ENCODE data around the gene DNAH17.
A peak's percentile ranks its signal among the peaks of the same experiment; 100 is the strongest.

DNAH17 gene

DNA sequence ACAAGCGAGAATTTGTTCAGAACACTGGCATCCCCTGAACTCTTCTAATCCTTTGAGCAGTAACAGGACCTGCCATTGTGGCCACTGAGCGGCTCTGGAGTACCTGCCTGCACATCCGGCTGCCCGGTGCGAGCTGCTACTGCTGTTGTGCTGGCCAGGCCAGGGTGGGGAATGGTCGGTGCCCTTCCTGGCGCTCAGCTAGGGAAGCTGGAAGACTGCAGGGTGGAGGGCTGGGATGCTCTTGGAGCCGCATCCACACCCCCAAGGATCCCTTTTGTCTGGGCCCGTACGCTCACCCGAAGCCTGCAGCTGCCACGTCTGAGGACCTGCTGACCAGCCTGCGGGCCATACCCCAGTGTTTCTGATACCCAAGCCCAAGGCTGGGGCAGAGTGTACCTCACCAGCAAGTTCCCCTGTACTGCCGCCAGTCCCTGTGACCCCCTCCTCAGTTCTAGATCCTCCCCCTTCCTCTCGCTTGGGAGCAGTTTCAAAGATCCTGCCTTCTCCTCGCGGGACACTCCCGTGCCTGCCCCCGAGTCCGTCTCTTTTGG is 149.1 kb downstream of the DNAH17 start:
- no peak for DNase-seq

DNA sequence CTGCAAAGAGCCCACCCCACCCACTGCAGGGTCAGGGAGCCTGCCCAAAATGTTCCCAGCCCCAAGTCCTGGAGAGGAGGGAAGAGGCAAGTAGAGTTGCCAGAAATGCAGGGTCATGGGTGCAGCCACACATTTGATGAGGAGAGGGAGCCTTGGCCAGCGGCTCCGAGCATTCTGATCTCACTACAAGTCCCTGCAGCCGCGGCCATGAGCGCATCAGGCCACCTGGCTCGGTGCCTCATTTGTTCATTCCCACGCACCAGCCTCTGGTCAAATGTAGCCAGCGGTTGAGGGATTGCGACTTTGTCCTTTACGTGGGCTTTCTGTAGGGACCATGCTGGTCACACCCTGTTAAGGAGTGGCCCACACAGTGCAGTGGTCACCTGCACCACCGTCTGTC is 150.1 kb downstream of the DNAH17 start:
- DNase-seq = no peak

DNA sequence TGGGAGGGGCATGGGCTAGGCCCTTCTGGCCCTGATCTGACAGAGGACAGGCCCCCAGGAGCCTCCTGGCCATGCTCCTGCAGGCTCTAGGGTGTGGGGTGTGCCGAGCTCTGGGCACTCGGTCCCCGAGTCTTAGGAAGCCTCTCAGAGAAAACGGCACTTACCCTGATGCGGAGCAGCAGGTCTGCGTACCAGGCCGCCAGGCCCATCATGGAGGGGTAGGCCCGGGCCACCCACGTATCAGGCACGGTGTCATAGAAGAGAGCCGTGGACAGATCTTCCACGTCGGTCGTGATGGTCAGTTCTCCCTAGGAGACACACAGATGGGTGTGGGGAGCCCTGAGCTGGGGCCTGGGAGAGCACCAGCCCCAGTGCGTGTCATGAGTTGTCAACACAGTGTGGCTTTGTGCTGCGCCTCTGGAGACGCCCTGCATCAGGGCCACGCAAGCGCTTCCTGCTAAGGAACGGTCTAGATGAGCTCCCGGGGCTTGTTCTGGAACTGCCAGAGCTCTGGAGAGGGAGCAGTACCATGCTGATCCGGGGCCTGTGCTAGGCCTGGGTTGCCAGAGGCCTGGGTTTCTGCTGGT is 150.8 kb downstream of the DNAH17 start:
- no peak for DNase-seq

DNA sequence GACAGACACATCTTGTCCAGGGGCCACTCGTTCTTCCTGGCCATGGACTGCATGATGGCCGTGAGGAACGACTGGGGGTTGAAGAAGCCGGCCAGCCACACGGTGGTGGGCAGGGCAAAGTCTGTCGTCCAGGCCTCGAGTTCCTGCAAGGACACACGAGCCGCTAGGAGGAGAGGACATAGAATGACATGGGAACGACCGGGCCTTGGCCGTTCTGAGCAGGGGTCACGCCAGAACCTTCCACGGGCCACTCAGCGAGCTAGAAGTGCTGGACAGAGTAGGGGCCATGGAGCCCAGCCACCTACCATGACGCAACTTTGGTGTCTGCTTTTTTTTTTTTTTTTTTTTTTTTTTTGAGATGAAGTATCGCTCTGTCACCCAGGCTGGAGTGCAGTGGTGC is 151.8 kb downstream of the DNAH17 start:
- no peak for DNase-seq

DNA sequence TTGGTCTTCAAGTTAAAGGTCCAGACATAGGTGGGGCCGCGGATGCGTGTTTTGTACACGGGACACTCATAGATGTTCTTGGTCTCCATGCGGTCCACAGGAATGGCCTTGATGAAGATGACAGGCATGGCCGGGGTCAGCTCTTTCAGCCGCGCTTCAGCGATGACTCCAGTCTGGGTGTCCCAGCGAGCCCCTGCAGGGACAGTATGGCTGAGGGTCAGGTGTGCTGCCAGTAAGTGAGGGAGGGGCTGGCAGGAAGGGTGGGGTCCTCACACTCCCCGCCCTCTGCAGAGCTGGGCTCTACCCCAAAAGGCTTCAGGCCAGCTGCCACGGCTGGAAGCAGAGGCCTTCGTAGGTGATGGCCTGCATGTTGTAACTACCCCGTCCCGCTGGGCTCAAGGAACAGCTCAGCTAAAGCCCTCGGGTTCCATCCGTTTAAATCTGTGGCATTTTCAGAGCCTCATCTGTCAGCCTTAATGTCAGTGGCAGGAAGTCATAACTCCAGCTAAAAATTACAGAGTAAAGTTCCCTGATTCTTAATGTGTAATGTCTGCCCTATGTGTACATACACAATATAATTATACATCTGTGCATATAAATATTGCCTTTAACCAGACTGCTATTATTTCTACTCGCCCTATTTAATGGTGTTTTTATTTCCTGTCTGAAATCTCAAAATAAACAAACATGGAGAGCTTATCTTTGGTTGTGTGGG is 153.1 kb downstream of the DNAH17 start:
- DNase-seq = no peak

DNA sequence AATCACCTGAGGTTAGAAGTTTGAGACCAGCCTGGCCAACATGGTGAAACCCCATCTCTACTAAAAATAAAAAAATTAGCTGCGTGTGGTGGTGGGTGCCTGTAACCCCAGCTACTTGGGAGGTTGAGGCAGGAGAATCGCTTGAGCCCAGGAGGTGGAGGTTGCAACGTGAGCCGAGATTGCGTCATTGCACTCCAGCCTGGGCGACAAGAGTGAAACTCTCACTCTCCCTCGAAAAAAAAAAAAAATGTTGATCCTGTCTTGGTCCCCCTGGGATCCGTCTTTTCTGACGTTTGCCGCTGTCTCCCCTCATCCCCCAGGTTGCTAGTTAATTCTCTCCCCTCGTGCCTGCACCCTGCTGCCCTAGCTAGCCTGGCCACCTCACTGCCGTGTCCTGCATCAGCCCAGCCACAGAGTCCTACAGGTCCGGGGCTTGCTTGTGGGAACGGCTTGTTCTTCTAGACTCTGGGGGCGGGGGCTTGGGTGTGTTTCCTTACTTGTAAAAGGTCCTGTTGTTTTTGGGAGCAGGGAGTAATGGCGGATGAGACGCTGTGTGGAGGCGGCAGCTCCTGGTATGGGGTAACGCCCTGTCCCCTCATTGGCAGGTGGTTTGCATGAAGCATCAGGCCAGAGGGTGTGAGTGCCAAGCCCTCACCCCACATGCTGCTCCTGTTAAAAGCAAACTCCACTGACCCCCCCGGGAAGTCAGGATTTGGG is 154.2 kb downstream of the DNAH17 start:
- DNase-seq = no peak

DNA sequence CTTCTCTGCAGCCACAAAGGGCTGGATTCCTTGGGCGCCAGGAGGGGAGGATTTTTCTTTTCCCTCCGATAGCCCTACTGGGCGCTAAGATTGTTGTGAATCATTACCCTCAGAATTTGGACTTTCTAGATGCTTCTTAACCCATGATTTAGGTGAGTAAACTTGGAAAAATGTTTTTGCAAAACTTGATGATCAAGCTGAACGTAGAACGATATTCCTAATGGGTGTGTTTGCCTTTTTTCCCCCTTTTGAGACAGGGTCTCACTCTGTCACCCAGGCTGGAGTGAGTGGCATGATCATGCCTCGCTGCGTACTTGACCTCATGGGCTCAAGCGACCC is 155.0 kb downstream of the DNAH17 start:
- DNase-seq = no peak

DNA sequence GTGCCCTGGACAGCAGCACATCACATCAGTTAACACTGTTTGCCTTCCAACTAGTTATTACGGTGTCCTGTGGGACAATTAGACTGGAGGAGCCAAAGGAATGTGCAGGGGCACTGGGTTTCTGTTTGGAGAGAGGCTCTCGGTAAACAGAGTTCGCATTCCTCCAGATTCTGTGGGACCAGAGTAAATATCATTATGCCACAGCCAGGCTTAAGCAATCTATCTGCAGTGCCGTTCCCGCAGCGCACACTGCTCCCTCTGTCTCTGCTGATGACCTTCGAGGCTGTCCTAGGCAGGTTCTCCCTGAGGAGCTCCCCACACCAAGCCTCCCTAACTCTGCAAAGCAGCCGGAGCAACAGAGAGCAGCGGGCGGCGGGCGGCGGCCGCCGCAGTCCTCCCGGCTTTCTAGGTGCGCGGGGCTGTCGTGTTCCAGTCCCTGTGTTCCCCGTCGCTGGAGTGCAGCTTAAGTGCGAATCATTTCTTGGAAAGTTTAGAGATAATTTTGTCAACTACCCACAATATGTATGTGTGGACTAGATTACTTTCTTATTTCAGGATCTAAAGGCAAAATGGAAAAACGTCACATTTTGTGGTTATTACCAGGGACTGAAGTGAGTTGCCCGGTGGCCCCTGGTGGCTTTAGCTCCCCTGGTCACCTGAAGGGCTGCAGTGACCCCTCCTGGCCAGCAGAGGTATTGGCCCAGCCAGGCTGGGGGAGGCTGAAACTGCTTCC is 155.5 kb downstream of the DNAH17 start:
- peak; percentile 66 to 67 for DNase-seq

DNA sequence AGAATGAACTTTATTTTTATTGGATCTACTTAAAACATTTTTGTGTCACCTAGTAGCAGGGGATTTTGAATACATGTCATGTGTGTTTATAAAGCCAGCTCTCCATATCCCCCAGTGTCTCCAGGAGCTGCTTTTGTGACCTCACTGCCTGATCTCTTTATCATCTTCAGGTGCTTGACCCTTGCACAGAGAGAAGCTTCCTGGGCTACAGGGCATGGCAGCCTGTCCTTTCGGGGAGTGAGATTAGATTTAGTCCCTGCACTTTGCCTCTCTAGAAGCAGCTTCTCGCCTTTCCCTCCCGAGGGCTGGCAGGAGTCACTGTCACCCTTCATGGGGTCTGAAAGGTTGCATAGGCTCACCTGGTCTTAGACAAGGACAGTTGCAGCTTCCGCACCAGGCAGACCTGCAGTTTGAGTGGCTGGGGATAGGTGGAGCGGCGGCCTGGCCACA is 156.1 kb downstream of the DNAH17 start:
- no peak for DNase-seq

DNA sequence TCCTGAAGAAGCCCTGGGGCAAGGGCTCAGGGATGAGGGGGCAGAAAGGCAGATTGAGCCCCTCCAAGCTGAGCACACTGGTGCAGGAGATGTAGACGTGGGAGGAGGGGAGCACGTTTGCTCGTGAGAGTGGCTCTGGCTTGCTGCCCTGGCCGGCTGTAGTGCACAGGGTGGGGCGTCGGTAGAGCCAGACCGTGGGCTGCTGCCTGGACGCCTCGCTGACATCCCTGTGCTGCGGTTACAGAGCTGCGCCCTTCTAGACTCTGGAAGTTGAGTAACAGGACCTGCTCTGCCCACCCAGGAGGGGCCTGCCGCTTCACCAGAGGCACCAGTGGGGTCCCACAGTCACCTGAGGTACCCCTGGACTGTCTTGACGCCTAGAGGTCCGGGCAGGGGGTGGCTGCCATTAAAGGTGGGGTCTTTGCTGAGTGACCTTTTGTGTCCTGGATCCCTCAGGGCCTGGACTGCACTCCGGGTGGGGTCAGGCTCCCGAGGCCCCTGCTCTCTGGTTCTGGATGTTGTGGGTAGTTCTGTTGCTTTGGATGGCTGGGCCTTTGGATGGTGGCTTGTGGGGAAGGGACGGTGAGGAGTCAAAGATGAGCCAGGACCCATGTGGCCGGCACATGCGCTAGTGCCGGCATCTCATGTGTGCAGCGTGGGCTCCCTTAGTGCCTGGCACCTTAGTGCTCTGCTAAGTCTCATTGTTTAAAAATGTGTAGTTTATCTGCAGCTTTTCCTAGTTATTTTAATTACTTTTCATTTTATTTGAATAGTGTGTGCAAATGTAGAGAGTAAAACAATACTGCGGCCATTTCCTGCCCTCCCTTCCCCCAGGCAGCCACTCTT is 157.0 kb downstream of the DNAH17 start:
- no peak for DNase-seq

DNA sequence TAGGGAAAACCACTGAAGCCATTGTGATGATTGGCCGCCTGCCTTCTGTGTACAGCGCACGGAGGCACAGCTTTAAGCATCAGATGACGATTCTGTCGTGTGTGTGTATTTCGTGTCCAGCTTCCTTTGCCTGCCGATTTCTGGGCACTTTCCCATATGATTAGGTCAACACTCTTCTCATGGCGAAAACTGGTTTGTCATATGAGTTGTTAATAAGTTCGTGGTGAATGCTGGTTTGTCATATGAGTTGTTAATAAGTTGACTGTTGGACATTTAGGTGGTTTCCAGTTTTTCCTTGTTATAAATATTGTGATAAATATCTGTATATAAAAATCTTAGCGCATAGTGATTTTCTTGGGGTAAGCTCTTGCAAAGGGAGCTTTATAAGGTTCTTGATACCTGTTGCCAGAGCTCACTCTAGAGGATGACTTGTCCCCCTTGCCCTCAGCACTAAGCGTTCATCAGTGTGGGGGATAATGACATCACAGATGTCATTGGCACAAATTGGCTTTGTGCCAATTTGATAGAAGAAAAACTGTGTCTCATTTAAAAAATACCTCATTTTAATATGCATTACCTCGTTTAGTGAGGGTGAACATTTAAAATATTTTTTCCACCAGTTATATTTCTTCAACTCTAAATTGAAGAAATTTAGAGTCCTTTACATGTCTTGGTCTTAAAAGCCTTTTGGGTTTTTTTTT is 158.7 kb downstream of the DNAH17 start:
- DNase-seq = no peak

DNA sequence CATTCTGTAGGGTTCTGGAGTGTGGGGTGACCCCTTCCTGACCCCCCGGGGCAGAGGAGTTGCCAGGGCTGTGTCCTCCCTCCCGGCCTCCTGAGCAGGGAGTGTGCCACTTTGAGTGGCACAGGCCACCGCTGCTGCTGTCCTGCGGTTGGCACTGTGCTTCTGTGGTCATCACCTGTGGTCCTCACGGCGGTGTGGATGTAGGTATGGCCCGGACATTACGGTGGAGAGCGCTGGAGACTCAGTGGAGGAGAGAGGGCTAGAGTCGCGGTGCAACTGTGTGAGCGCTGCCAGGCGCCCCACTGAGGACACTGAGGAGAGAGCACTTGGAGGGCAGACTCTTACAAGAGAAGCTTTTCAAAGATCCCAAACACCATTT is 159.7 kb downstream of the DNAH17 start:
- no peak for DNase-seq

DNA sequence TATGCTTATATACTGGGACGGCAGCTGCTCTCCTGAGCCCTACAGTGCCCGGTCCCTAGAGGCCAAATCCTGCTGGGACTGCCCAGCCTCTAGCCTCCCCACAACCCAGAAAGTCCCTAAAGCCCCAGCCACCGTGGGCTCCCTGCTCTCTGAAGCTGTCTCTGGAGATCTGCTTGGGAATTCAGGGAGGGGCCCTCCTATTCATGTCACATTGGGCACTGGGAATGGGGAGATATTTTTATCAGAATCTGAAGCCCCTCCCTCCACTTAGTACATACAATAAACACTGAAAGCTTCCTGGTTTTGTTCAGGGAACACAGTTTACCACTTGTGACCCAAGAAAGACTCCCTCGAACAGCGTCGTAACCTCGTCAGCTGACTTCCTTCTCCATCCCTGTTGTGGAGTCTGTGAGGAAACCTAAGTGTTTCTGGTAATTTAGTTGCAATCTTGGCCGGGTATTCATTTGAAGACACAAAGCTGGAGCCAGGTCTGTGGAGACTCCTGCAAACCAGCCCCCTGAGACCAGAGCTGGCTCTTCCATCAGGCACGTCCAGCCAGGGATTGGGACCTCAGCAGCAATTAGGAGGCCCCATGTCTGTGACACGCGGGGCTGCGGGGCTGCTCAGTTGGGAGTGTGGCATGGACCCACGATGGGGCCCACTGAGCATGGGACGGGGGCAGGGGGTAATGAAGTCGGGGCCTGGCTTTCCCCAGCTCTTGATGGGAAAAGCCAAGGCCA is 160.2 kb downstream of the DNAH17 start:
- DNase-seq = peak; percentile 73 to 82

DNA sequence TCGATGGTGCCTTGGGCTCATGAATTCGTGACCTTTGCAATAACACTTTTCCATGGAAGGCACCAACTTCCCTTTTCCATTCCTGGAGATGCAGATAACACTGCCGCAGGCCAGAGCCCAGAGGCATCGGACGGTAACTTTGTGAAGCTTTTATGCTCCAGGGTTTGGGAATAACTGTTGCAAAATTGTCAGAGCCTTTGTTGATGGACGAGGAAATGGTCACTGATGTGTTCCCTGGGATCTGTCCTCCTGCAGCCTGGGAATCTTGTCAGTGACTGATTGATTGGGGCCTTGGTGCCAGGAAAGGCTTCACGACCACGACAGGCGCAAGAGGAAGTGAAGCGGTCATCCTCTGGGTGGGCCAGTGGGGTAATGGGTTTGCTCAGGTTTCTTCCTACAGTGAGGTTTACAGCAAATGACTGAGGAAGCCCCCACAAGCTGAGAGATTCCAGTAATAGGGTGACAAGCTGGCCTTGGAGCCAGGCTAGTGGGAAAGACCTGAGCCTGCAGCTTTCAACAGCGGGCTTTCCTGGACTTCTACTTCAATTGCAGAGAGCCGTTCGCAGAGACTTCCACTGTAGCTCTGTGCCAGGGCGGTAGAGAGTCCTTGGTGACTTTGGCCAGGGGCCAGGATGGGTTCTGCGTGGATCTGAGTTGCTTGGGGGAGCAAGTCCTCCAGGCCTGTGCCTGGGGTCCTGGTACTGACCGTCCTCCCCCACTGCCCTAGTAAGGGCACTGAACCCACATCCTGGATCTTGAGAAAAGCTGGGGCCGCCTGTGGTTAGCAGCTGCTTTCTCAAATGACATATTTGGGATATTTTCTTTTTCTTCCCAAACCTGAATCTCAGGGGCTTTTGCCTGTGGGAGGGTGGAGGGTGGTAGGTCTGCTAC is 161.1 kb downstream of the DNAH17 start:
- DNase-seq = no peak

DNA sequence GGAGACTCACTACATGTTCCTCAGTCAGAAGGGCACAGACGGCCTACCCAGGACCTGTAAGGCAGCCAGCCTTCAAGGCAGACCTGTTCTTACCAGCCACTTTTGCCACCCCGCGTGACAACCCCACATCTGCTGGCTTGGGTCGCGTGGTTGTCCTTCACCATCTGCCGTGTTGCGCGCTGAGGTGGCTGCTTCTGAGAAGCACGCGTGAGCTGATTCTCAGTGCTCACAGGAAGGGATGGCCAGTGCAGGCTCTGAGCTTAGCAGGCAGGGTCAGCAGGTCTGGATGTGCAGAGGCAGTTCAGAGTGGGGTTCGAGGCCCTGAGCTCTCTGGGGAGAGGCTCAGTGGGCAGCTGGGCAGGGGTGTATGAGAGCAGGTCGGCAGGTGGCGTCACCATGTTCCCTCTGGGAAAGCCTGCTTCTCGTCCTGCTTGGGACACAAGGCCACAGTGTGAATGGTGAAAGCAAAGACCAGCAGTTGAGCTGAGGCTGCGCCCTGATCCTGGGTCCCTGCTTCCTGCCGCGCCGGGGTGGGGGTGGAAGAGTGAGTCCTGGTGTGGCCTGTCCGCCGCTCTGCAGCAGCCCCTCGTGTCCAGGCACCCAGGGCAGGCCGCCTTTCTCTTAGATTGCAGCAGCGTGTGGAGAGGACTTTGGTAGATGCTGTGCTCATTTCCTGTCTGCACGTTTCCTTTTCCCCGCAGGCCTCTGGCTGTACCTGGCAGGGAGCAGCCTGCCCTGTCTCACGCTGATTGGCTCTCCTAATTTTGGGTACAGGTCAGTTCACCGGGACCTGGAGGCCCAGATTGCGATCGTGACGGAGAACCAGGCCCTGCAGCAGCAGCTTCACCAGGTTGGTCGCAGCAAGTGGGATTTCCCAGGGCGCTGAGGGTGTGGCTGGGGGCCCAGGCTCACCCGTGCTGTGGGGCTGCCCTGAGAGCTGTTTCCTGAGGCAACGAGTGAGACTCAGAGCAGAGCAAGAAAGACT is 162.7 kb downstream of the DNAH17 start:
- no peak for DNase-seq

DNA sequence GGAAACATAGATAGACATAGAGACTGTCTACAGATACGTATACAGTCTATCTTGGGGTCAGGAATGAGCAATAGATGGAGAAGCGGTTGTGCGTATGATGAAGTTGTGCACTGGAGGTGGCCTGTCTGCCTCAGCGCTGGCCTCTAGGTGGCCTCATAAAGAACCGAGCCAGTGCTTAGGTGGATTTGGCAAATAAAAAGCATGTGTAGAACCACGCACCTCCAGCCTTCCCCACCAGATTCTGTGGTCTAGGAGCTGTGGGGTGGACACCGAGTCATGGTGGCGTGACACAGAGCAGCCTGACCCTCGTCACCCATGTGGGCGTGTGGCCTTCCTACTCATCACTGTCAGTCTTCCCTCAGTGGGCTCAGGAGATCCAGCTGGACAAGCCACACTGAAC is 164.8 kb downstream of the DNAH17 start:
- DNase-seq = peak in 1 of 2 experiments; percentile 9

DNA sequence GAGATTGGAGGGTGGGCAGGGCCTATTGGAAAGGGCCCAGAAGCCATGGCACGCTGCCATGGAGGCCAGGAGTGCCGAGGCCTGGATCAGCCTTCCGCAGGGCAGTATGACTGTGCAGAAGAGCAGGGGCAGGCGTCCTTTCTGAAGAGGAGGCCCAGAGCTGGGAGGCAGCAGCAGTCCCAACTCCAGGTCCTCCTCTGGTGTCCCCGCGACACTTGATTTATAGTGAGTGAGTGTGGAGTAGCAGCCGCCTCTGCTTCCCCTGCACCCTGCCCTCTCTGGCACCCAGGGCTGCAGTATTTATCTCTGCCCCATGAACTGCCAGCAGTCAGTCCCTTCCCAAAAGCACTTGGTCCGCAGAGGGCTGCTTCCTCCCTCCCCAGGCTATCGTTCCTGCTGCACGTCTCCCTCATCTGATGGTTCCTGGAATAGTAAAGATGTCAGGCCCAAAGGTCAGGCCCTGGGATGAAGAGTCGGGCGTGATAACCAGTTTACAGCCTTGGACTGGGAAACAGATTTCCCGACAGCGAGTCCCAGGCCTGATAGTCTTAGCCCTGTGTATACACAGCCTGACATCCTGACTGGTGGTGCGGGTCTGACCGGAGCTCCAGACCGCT is 165.8 kb downstream of the DNAH17 start:
- DNase-seq = no peak
